ENCODE measurements around the gene SBF1.

The SBF1 gene

GRCh38 chr22:50471197-50471847, 3.5 kb downstream of the SBF1 start:
- Histone ChIP-seq H3K4me3 (ENCODE audit: low read length in 2 of 2) (no peak overlapping the region), H3K27ac (ENCODE audit: low read length) (no peak overlapping the region), H3K36me3 (ENCODE audit: control insufficient read depth in 2 of 2, insufficient read depth in 2 of 2, low read length in 2 of 2) (peaks cover 11% of the 10 kb centered on the region in 2 donors), H3K9me3 (ENCODE audit: control insufficient read depth in 2 of 2, low read length in 2 of 2) (no peaks in the 10 kb centered on the region), H3K4me1 (ENCODE audit: control insufficient read depth, insufficient read depth, low read length) (peaks cover 54% of the 10 kb centered on the region), H3K9ac (ENCODE audit: low read length in 2 of 2) (no peak overlapping the region), H3K27me3 (ENCODE audit: control insufficient read depth in 1 of 2, insufficient read depth in 2 of 2, low read length in 2 of 2) (no peaks in the 10 kb centered on the region)

- Histone ChIP-seq H3K4me1 (ENCODE audit: control insufficient read depth, insufficient read depth, low read length) (peaks cover 51% of the 10 kb centered on the region), H3K9ac (ENCODE audit: low read length in 2 of 2) (peak overlapping the region in 1 of 2 donors; percentile 29), H3K27me3 (ENCODE audit: control insufficient read depth in 1 of 2, insufficient read depth in 2 of 2, low read length in 2 of 2) (no peaks in the 10 kb centered on the region), H3K4me3 (ENCODE audit: low read length in 2 of 2) (no peak overlapping the region), H3K9me3 (ENCODE audit: control insufficient read depth in 2 of 2, low read length in 2 of 2) (no peaks in the 10 kb centered on the region), H3K27ac (ENCODE audit: low read length) (no peak overlapping the region), H3K36me3 (ENCODE audit: control insufficient read depth in 2 of 2, insufficient read depth in 2 of 2, low read length in 2 of 2) (peaks cover 15 to 19% of the 10 kb centered on the region in 2 donors)
Observed at GRCh38 chr22:50470491-50470890, 4.3 kb downstream of the SBF1 start.

- peaks cover 49% of the 10 kb centered on the region for H3K4me1 ChIP-seq (ENCODE audit: control insufficient read depth, insufficient read depth, low read length)
- no peak overlapping the region for H3K4me3 ChIP-seq (ENCODE audit: low read length in 2 of 2)
- H3K9me3 ChIP-seq (ENCODE audit: control insufficient read depth in 2 of 2, low read length in 2 of 2), result no peaks in the 10 kb centered on the region
- H3K9ac ChIP-seq (ENCODE audit: low read length in 2 of 2), result no peak overlapping the region
- H3K36me3 ChIP-seq (ENCODE audit: control insufficient read depth in 2 of 2, insufficient read depth in 2 of 2, low read length in 2 of 2), result peaks cover 22 to 25% of the 10 kb centered on the region in 2 donors
- no peak overlapping the region for H3K27ac ChIP-seq (ENCODE audit: low read length)
- H3K27me3 ChIP-seq (ENCODE audit: control insufficient read depth in 1 of 2, insufficient read depth in 2 of 2, low read length in 2 of 2), result no peaks in the 10 kb centered on the region
Observed at GRCh38 chr22:50469377-50470305, 5.2 kb downstream of the SBF1 start.

GRCh38 chr22:50468626-50469025, 6.2 kb downstream of the SBF1 start:
- Histone ChIP-seq H3K36me3 (ENCODE audit: control insufficient read depth in 2 of 2, insufficient read depth in 2 of 2, low read length in 2 of 2) (peaks cover 31 to 35% of the 10 kb centered on the region in 2 donors), H3K27ac (ENCODE audit: low read length) (no peak overlapping the region), H3K9me3 (ENCODE audit: control insufficient read depth in 2 of 2, low read length in 2 of 2) (no peaks in the 10 kb centered on the region), H3K4me1 (ENCODE audit: control insufficient read depth, insufficient read depth, low read length) (peaks cover 43% of the 10 kb centered on the region), H3K9ac (ENCODE audit: low read length in 2 of 2) (peak overlapping the region in 1 of 2 donors; percentile 29), H3K4me3 (ENCODE audit: low read length in 2 of 2) (no peak overlapping the region), H3K27me3 (ENCODE audit: control insufficient read depth in 1 of 2, insufficient read depth in 2 of 2, low read length in 2 of 2) (no peaks in the 10 kb centered on the region)

- Histone ChIP-seq H3K4me1 (ENCODE audit: control insufficient read depth, insufficient read depth, low read length) (peaks cover 36% of the 10 kb centered on the region), H3K27ac (ENCODE audit: low read length) (no peak overlapping the region), H3K9ac (ENCODE audit: low read length in 2 of 2) (no peak overlapping the region), H3K9me3 (ENCODE audit: control insufficient read depth in 2 of 2, low read length in 2 of 2) (no peaks in the 10 kb centered on the region), H3K36me3 (ENCODE audit: control insufficient read depth in 2 of 2, insufficient read depth in 2 of 2, low read length in 2 of 2) (peaks cover 36 to 41% of the 10 kb centered on the region in 2 donors), H3K27me3 (ENCODE audit: control insufficient read depth in 1 of 2, insufficient read depth in 2 of 2, low read length in 2 of 2) (no peaks in the 10 kb centered on the region), H3K4me3 (ENCODE audit: low read length in 2 of 2) (no peak overlapping the region)
Observed at GRCh38 chr22:50467773-50468440, 6.9 kb downstream of the SBF1 start.

- peaks cover 41 to 42% of the 10 kb centered on the region in 2 donors for H3K36me3 ChIP-seq (ENCODE audit: control insufficient read depth in 2 of 2, insufficient read depth in 2 of 2, low read length in 2 of 2)
Observed at GRCh38 chr22:50467341-50467740, 7.5 kb downstream of the SBF1 start.

GRCh38 chr22:50465066-50465930, 9.5 kb downstream of the SBF1 start:
- H3K4me1 ChIP-seq (ENCODE audit: control insufficient read depth, insufficient read depth, low read length), result peaks cover 10% of the 10 kb centered on the region
- no peak overlapping the region for H3K27ac ChIP-seq (ENCODE audit: low read length)
- H3K9me3 ChIP-seq (ENCODE audit: control insufficient read depth in 2 of 2, low read length in 2 of 2), result no peaks in the 10 kb centered on the region
- no peak overlapping the region for H3K9ac ChIP-seq (ENCODE audit: low read length in 2 of 2)
- H3K4me3 ChIP-seq (ENCODE audit: low read length in 2 of 2), result no peak overlapping the region
- no peaks in the 10 kb centered on the region for H3K27me3 ChIP-seq (ENCODE audit: control insufficient read depth in 1 of 2, insufficient read depth in 2 of 2, low read length in 2 of 2)
- peaks cover 57 to 60% of the 10 kb centered on the region in 2 donors for H3K36me3 ChIP-seq (ENCODE audit: control insufficient read depth in 2 of 2, insufficient read depth in 2 of 2, low read length in 2 of 2)

More at GRCh38 chr22:50467341-50467740, 7.5 kb downstream of the SBF1 start:
- peaks cover 30% of the 10 kb centered on the region for H3K4me1 ChIP-seq (ENCODE audit: control insufficient read depth, insufficient read depth, low read length)
- no peaks in the 10 kb centered on the region for H3K9me3 ChIP-seq (ENCODE audit: control insufficient read depth in 2 of 2, low read length in 2 of 2)
- no peak overlapping the region for H3K4me3 ChIP-seq (ENCODE audit: low read length in 2 of 2)
- H3K9ac ChIP-seq (ENCODE audit: low read length in 2 of 2), result no peak overlapping the region
- no peaks in the 10 kb centered on the region for H3K27me3 ChIP-seq (ENCODE audit: control insufficient read depth in 1 of 2, insufficient read depth in 2 of 2, low read length in 2 of 2)
- no peak overlapping the region for H3K27ac ChIP-seq (ENCODE audit: low read length)

- Histone ChIP-seq H3K4me1 (ENCODE audit: control insufficient read depth, insufficient read depth, low read length) (peaks cover 5% of the 10 kb centered on the region), H3K27ac (ENCODE audit: low read length) (no peak overlapping the region), H3K9me3 (ENCODE audit: control insufficient read depth in 2 of 2, low read length in 2 of 2) (no peaks in the 10 kb centered on the region), H3K36me3 (ENCODE audit: control insufficient read depth in 2 of 2, insufficient read depth in 2 of 2, low read length in 2 of 2) (peaks cover 61 to 64% of the 10 kb centered on the region in 2 donors), H3K9ac (ENCODE audit: low read length in 2 of 2) (no peak overlapping the region), H3K4me3 (ENCODE audit: low read length in 2 of 2) (no peak overlapping the region), H3K27me3 (ENCODE audit: control insufficient read depth in 1 of 2, insufficient read depth in 2 of 2, low read length in 2 of 2) (no peaks in the 10 kb centered on the region)
Observed at GRCh38 chr22:50464451-50464850, 10.4 kb downstream of the SBF1 start.

- Histone ChIP-seq H3K4me1 (ENCODE audit: control insufficient read depth, insufficient read depth, low read length) (no peaks in the 10 kb centered on the region), H3K9ac (ENCODE audit: low read length in 2 of 2) (no peak overlapping the region), H3K9me3 (ENCODE audit: control insufficient read depth in 2 of 2, low read length in 2 of 2) (no peaks in the 10 kb centered on the region), H3K27ac (ENCODE audit: low read length) (no peak overlapping the region), H3K27me3 (ENCODE audit: control insufficient read depth in 1 of 2, insufficient read depth in 2 of 2, low read length in 2 of 2) (no peaks in the 10 kb centered on the region), H3K4me3 (ENCODE audit: low read length in 2 of 2) (no peak overlapping the region), H3K36me3 (ENCODE audit: control insufficient read depth in 2 of 2, insufficient read depth in 2 of 2, low read length in 2 of 2) (peaks cover 67 to 69% of the 10 kb centered on the region in 2 donors)
Observed at GRCh38 chr22:50463188-50463900, 11.5 kb downstream of the SBF1 start.

Data from stomach smooth muscle (tissue), 2 donors.